22Rv1 (cell line): ENCODE data around the gene NAA80.

Experiments used
- ZFX ChIP-seq: fragments of 450-650 bp; IDR thresholded peaks from 2 replicates; pipeline ENCODE4 v1.6.1; 2017; ENCODE audit warnings: antibody characterized with exemption, borderline replicate concordance
- TF ChIP-seq, protein P1 (sequence below): fragments of 450-650 bp; IDR thresholded peaks from 2 replicates; pipeline ENCODE4 v1.5.1; 2017; ENCODE audit warnings: mild to moderate bottlenecking

DNA sequence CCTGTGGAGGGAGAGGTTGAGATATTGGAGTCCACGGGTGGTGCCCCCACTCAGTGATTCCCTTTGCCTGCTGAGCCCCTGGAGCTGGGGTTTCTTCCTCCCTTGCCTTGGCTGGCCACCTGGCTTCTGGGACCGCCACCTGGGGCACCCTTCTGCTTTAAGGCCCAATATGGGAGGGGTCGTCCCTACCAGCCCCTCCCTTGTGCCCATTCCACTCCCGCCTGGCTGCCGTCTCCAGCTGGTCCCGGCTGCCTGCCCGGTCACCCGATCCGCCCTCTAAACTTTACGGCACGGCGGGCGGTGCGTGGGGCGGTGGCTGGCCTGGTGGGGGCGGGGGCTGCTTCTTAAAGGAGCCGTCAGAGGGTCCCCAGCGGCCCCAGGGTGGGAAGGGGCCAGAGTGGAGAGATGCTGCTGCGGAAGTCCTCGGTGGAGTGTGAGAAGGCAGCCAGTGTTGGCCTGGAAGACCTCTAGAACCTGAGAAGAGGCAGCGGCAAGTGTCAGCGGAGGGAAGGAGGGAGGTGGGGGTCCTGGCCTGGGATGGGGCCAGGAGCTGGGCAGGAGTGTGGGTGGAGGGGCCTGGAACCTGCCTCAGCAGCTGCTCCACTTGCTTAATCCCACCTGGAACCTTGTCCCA lies 31.8 kb downstream of the NAA80 start:
- TF ChIP-seq, protein P1, sequence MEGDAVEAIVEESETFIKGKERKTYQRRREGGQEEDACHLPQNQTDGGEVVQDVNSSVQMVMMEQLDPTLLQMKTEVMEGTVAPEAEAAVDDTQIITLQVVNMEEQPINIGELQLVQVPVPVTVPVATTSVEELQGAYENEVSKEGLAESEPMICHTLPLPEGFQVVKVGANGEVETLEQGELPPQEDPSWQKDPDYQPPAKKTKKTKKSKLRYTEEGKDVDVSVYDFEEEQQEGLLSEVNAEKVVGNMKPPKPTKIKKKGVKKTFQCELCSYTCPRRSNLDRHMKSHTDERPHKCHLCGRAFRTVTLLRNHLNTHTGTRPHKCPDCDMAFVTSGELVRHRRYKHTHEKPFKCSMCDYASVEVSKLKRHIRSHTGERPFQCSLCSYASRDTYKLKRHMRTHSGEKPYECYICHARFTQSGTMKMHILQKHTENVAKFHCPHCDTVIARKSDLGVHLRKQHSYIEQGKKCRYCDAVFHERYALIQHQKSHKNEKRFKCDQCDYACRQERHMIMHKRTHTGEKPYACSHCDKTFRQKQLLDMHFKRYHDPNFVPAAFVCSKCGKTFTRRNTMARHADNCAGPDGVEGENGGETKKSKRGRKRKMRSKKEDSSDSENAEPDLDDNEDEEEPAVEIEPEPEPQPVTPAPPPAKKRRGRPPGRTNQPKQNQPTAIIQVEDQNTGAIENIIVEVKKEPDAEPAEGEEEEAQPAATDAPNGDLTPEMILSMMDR, result no peak
- no peak for TF ChIP-seq ZFX
